ENCODE measurements around the gene TNRC6B. TPM values are rescaled to one million over a fixed set of nuclear protein-coding genes. Genes with fewer than 3 reads are reported as not detected.

Gene TNRC6B
- total RNA-seq, 1 donor = 35.3 TPM

GRCh38 chr22:40249286-40249685 is 71.6 kb downstream of the TNRC6B start:
- DNase-seq (ENCODE audit: low read depth) = no peak
- no peak overlapping the region for H3K4me3 ChIP-seq (ENCODE audit: low read depth, low read length)
- TF ChIP-seq CTCF (IDR thresholded peaks at IDR 0.05; ENCODE audit: insufficient read depth, low read length) = no peak

- no peak for TF ChIP-seq CTCF (IDR thresholded peaks at IDR 0.05; ENCODE audit: insufficient read depth, low read length)
- no peak overlapping the region for H3K4me3 ChIP-seq (ENCODE audit: low read depth, low read length)
- DNase-seq (ENCODE audit: low read depth) = no peak
Observed at GRCh38 chr22:40250608-40251007, 72.9 kb downstream of the TNRC6B start.

GRCh38 chr22:40251106-40251505 is 73.4 kb downstream of the TNRC6B start:
- no peak for DNase-seq (ENCODE audit: low read depth)
- no peak for TF ChIP-seq CTCF (IDR thresholded peaks at IDR 0.05; ENCODE audit: insufficient read depth, low read length)
- no peak overlapping the region for H3K4me3 ChIP-seq (ENCODE audit: low read depth, low read length)

- H3K4me3 ChIP-seq (ENCODE audit: low read depth, low read length) = no peak overlapping the region
- no peak for TF ChIP-seq CTCF (IDR thresholded peaks at IDR 0.05; ENCODE audit: insufficient read depth, low read length)
- DNase-seq (ENCODE audit: low read depth) = no peak
Observed at GRCh38 chr22:40252146-40252545, 74.4 kb downstream of the TNRC6B start.

- no peak for TF ChIP-seq CTCF (IDR thresholded peaks at IDR 0.05; ENCODE audit: insufficient read depth, low read length)
- no peak for DNase-seq (ENCODE audit: low read depth)
- no peak overlapping the region for H3K4me3 ChIP-seq (ENCODE audit: low read depth, low read length)
Observed at GRCh38 chr22:40256516-40256915, 78.8 kb downstream of the TNRC6B start.

- H3K4me3 ChIP-seq (ENCODE audit: low read depth, low read length) = no peak overlapping the region
- TF ChIP-seq CTCF (IDR thresholded peaks at IDR 0.05; ENCODE audit: insufficient read depth, low read length) = no peak
- peak; percentile 46 for DNase-seq (ENCODE audit: low read depth)
Observed at GRCh38 chr22:40258017-40258416, 80.3 kb downstream of the TNRC6B start.

GRCh38 chr22:40258501-40258915 is 80.8 kb downstream of the TNRC6B start:
- DNase-seq (ENCODE audit: low read depth) = peak; percentile 20
- no peak for TF ChIP-seq CTCF (IDR thresholded peaks at IDR 0.05; ENCODE audit: insufficient read depth, low read length)
- no peak overlapping the region for H3K4me3 ChIP-seq (ENCODE audit: low read depth, low read length)
